Stomach smooth muscle (tissue), 2 donors: Measurements from ENCODE around the gene CNTN4.

Experiments
- H3K27ac ChIP-seq: one replicate; pipeline ENCODE4 v1.7.0; 2013; ENCODE audit warnings: mild to moderate bottlenecking, low read length, inconsistent platforms
- H3K27me3 ChIP-seq, 2 donors: one replicate each; pipeline ENCODE4 v1.7.0; 2013; ENCODE audit warnings: low read length in 2 of 2; ENCODE audit not compliant: insufficient read depth in 2 of 2, control insufficient read depth in 1 of 2
- H3K36me3 ChIP-seq, 2 donors: one replicate each; pipeline ENCODE4 v1.7.0; 2013; ENCODE audit warnings: low read length in 2 of 2; ENCODE audit not compliant: control insufficient read depth in 2 of 2, insufficient read depth in 2 of 2
- H3K4me1 ChIP-seq: one replicate; pipeline ENCODE4 v1.7.0; 2013; ENCODE audit warnings: low read length; ENCODE audit not compliant: control insufficient read depth, insufficient read depth
- H3K4me3 ChIP-seq, 2 donors: one replicate each; pipeline ENCODE4 v1.7.0; 2013; ENCODE audit warnings: low read length in 2 of 2
- H3K9ac ChIP-seq, 2 donors: one replicate each; pipeline ENCODE4 v1.7.0; 2013; ENCODE audit warnings: low read length in 2 of 2, mild to moderate bottlenecking in 1 of 2
- H3K9me3 ChIP-seq, 2 donors: one replicate each; pipeline ENCODE4 v1.7.0; 2013; ENCODE audit warnings: low read length in 2 of 2; ENCODE audit not compliant: control insufficient read depth in 2 of 2
- donor health status: healthy.
- donor health status: Pancreatic carcinoma.

CNTN4 gene

DNA sequence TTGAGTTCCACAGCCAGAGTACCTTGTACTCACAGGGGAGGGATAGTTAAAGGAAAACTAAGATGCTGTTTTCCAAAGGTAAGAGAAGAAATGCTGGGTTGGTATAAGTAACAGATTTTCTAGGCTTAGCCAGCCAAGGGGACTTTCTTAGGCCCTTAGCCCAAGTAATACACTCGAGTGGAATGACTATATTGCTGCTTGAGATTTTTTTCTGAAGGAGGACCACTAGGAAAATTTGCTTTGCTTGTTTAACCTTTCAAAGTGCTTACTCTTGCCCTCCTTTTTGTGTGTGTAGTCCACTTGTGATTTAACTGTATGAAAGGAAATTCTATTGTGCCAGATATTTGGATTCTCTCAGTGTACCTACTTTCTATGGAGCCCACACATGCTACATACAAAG lies 961.0 kb downstream of the CNTN4 start:
- Histone ChIP-seq H3K4me3 (no peak overlapping the region), H3K27ac (no peak overlapping the region), H3K27me3 (no peaks in the 10 kb centered on the region), H3K4me1 (no peaks in the 10 kb centered on the region), H3K9me3 (no peaks in the 10 kb centered on the region), H3K36me3 (no peaks in the 10 kb centered on the region), H3K9ac (no peak overlapping the region)

DNA sequence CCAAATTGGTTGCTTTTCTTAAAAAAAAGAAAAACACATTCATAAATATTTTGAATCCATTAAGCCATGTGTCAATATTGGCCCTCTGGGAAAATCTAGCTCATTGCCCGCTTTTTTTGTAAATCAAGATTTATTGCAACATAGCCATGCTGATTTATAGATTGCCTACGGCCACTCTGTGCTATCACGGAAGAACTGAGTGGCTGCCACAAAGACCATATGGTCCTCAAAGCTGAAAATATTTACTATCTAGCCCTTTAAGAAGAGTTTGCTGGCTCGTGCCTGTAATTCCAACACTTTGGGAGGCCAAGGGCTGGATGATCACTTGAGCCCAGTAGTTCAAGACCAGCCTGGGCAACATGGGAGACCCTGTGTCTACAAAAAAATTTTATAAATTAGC lies 965.6 kb downstream of the CNTN4 start:
- H3K9ac ChIP-seq: no peak overlapping the region
- no peaks in the 10 kb centered on the region for H3K9me3 ChIP-seq
- no peak overlapping the region for H3K27ac ChIP-seq
- H3K4me1 ChIP-seq: no peaks in the 10 kb centered on the region
- no peaks in the 10 kb centered on the region for H3K27me3 ChIP-seq
- H3K4me3 ChIP-seq: no peak overlapping the region
- no peaks in the 10 kb centered on the region for H3K36me3 ChIP-seq

DNA sequence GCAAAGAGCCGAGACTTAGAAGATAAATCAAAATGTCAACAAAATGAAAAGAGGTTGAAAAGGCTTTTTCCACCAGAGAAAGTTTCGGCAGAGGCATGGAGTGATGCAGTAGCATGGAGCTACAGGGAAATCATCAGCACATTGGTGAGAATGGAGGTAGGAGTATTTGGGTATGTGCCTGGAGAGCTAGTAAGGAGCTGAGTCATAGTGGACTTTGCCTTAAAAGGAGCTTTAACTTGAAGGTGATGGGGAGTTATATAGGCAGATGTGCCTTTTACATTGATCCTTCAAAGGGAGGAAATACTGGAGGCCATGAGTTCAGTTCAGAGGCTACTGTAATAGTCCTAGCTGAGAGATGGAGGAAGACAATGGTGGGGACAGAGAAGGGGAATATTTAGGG lies 967.2 kb downstream of the CNTN4 start:
- no peaks in the 10 kb centered on the region for H3K9me3 ChIP-seq
- no peaks in the 10 kb centered on the region for H3K27me3 ChIP-seq
- H3K9ac ChIP-seq: no peak overlapping the region
- no peak overlapping the region for H3K27ac ChIP-seq
- H3K4me3 ChIP-seq: no peak overlapping the region
- H3K36me3 ChIP-seq: no peaks in the 10 kb centered on the region
- no peaks in the 10 kb centered on the region for H3K4me1 ChIP-seq

GRCh38 chr3:3066378-3066777 lies 967.7 kb downstream of the CNTN4 start:
- Histone ChIP-seq H3K27me3 (no peaks in the 10 kb centered on the region), H3K36me3 (no peaks in the 10 kb centered on the region), H3K4me3 (no peak overlapping the region), H3K4me1 (no peaks in the 10 kb centered on the region), H3K9me3 (no peaks in the 10 kb centered on the region), H3K27ac (no peak overlapping the region), H3K9ac (no peak overlapping the region)

- Histone ChIP-seq H3K9me3 (no peaks in the 10 kb centered on the region), H3K4me3 (no peak overlapping the region), H3K36me3 (no peaks in the 10 kb centered on the region)
These were observed 968.2 kb downstream of the CNTN4 start for GRCh38 chr3:3066910-3067309.

GRCh38 chr3:3068358-3068881 lies 969.8 kb downstream of the CNTN4 start:
- H3K36me3 ChIP-seq: no peaks in the 10 kb centered on the region
- H3K4me3 ChIP-seq: no peak overlapping the region
- H3K4me1 ChIP-seq: no peaks in the 10 kb centered on the region
- no peak overlapping the region for H3K9ac ChIP-seq
- H3K27me3 ChIP-seq: no peaks in the 10 kb centered on the region
- no peaks in the 10 kb centered on the region for H3K9me3 ChIP-seq
- H3K27ac ChIP-seq: no peak overlapping the region

More at GRCh38 chr3:3066910-3067309, 968.2 kb downstream of the CNTN4 start:
- H3K9ac ChIP-seq: no peak overlapping the region
- H3K27ac ChIP-seq: no peak overlapping the region
- H3K4me1 ChIP-seq: no peaks in the 10 kb centered on the region
- H3K27me3 ChIP-seq: no peaks in the 10 kb centered on the region

DNA sequence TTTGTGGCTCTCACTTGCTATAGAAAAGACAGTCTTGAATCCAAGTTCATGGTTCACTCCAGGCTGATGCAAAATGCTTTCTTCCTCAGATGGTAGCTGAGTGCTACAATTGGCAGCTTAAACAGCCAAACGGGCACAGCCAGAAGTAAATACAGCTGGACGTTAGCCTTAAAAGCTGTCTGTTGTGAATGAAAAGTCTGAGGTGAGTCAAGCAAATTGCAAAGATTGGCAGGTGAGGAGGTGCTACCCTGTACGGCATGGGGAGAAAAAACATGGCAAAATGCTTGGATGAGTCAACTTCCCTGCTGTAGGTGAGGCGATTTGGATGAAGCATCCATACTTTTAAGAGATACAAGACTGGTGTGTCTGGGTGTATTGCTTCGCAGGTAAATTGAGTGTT lies 971.1 kb downstream of the CNTN4 start:
- no peak overlapping the region for H3K27ac ChIP-seq
- H3K9ac ChIP-seq: no peak overlapping the region
- no peaks in the 10 kb centered on the region for H3K36me3 ChIP-seq
- no peaks in the 10 kb centered on the region for H3K27me3 ChIP-seq
- H3K4me1 ChIP-seq: no peaks in the 10 kb centered on the region
- no peak overlapping the region for H3K4me3 ChIP-seq
- H3K9me3 ChIP-seq: no peaks in the 10 kb centered on the region

DNA sequence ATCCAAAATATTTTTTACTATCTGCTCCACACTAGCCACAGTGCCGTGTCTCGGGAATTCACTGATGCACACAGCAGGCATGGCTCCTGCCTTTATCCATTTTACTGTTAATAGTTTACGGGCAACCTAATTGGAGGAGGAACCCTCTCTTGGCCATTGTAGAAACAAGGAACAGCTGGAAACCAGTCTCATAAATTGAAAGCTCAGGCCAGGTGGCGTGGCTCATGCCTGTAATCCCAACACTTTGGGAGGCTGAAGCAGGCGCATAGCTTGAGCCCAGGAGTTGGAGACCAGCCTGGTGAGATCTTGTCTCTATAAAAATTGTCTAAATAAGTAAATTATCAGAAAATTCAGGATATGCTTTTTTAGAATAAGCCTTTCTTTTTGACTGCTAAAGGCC lies 972.5 kb downstream of the CNTN4 start:
- Histone ChIP-seq H3K9me3 (no peaks in the 10 kb centered on the region), H3K27ac (no peak overlapping the region), H3K9ac (no peak overlapping the region), H3K27me3 (no peaks in the 10 kb centered on the region), H3K36me3 (no peaks in the 10 kb centered on the region), H3K4me3 (no peak overlapping the region), H3K4me1 (no peaks in the 10 kb centered on the region)

DNA sequence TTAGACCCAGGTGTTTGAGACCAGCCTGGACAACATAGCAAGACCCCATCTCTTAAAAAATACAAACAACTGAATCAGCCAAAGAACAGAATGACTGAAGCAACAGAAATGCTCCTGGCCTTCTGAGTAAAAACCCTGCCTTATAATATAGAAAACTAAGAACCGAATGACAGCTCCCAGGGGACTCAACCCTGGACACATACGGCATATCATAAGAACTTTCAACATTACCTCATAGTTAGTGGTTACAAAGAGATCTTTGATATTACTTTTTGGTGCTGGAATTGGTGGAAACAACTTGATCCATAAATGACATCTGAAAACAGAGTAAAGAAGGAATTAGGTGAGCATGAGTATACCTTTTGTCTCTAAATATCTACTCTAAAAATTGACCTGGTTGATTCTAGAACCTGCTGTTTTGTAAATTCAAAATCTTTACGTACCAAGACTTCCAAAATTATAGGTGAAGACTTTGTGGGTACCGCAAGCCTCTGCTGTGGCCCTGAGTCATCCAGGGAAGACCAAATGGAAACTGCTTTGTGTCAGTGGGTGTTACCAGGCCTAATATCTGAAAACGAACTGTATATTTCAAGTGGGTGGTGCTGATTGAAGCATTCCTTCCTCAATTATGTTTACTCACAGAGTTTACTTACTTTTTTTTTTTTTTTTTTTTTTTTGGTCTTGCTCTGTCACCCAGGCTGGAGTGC lies 976.0 kb downstream of the CNTN4 start:
- Histone ChIP-seq H3K36me3 (no peaks in the 10 kb centered on the region), H3K4me1 (no peaks in the 10 kb centered on the region), H3K9me3 (no peaks in the 10 kb centered on the region), H3K4me3 (no peak overlapping the region), H3K9ac (no peak overlapping the region), H3K27me3 (no peaks in the 10 kb centered on the region), H3K27ac (no peak overlapping the region)

DNA sequence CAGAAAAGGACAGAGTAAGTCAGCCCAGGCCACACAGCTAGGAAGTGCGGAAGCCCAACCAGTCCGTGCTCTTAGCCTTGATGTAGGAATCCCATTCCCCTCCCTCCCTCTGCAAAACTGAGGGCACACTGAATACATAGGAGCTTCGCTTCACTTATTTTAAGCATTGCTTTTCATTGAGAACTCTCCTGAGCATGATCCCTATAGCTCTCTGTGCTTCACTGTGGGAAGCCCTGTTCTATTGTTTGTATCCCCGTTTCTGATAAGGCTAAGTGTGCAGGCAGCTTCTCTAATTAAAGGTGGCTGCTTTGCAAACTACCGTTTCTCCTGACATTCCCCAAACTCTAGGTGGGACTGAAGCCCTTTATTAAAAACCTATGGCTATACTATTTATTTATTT lies 981.6 kb downstream of the CNTN4 start:
- Histone ChIP-seq H3K4me1 (no peaks in the 10 kb centered on the region), H3K36me3 (no peaks in the 10 kb centered on the region), H3K27me3 (no peaks in the 10 kb centered on the region), H3K9ac (no peak overlapping the region), H3K4me3 (no peak overlapping the region), H3K27ac (no peak overlapping the region), H3K9me3 (no peaks in the 10 kb centered on the region)

DNA sequence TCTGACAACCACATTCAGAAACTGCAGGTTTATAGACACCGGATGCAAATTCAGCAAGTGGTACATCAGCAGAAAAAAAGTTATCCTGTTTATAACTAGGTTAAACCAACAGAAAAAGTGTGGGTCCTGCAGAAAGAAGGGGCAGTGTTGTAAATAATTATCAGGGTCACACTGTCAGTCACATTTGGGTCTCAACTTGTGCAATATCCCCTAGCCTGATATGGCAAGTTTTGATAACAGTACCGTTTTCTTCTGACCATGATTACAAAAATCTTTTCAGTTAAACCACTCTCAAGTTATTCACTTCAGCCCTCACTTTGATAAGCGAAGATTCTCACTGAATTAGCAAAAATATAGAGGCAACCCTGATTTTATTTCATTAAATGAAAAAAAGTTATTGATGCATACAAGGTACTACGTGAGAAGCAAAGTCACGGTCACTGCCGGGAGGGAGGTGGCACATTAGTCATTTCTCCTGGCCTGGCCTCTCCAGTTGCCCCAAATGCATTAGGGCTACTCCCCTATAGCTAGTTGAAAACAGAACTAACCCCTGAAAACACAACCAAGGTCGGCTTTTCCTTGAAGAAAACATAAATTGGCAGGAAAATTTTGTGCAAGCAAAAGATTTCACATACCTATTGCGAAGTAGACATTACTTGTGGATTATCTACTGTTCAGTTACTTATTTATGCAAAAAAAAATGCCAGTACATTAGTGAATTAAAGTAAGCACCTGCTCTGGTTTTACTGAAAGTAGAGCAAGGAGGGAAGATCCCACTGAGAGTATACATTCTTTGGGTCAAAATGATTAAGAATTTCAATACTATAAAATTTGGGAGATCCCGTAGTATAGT lies 982.9 kb downstream of the CNTN4 start:
- no peak overlapping the region for H3K9ac ChIP-seq
- no peaks in the 10 kb centered on the region for H3K4me1 ChIP-seq
- no peaks in the 10 kb centered on the region for H3K27me3 ChIP-seq
- H3K4me3 ChIP-seq: no peak overlapping the region
- no peak overlapping the region for H3K27ac ChIP-seq
- no peaks in the 10 kb centered on the region for H3K36me3 ChIP-seq
- no peaks in the 10 kb centered on the region for H3K9me3 ChIP-seq
